Measurements from ENCODE around the gene SUGCT.

The SUGCT gene

GRCh38 chr7:40839881-40840280, 705.1 kb downstream of the SUGCT start:
- TF ChIP-seq, protein P1, sequence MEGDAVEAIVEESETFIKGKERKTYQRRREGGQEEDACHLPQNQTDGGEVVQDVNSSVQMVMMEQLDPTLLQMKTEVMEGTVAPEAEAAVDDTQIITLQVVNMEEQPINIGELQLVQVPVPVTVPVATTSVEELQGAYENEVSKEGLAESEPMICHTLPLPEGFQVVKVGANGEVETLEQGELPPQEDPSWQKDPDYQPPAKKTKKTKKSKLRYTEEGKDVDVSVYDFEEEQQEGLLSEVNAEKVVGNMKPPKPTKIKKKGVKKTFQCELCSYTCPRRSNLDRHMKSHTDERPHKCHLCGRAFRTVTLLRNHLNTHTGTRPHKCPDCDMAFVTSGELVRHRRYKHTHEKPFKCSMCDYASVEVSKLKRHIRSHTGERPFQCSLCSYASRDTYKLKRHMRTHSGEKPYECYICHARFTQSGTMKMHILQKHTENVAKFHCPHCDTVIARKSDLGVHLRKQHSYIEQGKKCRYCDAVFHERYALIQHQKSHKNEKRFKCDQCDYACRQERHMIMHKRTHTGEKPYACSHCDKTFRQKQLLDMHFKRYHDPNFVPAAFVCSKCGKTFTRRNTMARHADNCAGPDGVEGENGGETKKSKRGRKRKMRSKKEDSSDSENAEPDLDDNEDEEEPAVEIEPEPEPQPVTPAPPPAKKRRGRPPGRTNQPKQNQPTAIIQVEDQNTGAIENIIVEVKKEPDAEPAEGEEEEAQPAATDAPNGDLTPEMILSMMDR (IDR thresholded peaks at IDR 0.05): no peak
- H3K27ac ChIP-seq: no peak overlapping the region
- H3K4me3 ChIP-seq: no peak overlapping the region
- no peak for DNase-seq (ENCODE audit: low spot score)

- DNase-seq (ENCODE audit: low spot score): no peak
- no peak overlapping the region for H3K27ac ChIP-seq
- no peak overlapping the region for H3K4me3 ChIP-seq
- TF ChIP-seq, protein P1 (IDR thresholded peaks at IDR 0.05): no peak
These were observed 706.2 kb downstream of the SUGCT start for GRCh38 chr7:40840990-40841389.

DNA sequence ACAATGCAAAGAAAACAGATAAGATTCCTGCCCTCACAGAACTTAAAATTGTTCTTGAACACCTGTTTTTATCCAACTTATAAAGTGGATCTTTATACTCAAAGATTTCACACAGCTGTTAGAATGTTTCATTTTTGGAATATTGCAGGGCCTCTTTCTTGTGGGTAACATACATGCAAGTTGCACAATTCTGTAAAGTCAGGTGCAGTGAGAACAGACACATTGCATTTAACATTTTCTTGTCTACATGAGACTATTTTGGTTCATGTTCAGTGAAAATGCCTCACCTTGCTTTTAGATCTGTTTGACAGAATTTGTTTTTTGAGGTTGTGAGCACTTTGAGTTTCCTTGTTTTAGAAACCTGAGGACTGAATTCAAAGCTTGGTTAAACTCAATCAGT, 707.8 kb downstream of the SUGCT start:
- H3K27ac ChIP-seq: no peak overlapping the region
- no peak for DNase-seq (ENCODE audit: low spot score)
- TF ChIP-seq, protein P1 (IDR thresholded peaks at IDR 0.05): no peak
- no peak overlapping the region for H3K4me3 ChIP-seq

DNA sequence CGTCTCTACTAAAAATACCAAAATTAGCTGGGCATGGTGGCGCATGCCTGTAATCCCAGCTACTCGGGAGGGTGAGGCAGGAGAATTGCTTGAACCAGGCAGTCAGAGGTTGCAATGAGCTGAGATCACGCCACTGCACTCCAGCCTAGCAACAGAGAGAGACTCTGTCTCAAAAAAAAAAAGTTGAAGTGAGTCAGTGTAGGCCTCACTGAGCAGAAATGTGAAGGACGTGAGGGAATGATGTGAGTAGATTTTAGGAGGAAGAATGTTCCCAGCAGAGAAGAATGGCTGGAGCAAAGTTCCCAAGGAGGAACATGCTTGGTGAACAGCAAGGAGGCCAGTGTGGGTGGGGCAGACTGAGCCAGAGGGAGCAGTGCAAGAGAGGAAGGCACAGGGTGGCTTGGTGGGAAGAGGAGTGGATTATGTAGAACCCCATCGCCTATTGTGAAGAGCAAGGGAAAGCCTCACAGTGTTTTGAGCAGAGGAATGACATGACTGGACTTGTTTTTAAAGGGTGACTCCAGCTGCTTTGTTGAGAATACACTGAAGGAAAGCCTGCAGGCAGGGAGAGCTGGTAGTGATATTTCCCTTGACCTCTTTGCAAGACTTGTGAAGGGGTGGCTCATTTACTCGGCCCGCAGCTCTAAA, 708.7 kb downstream of the SUGCT start:
- Histone ChIP-seq H3K27ac (peak overlapping the region in 1 of 2 donors; percentile 69), H3K4me3 (no peak overlapping the region)
- TF ChIP-seq, protein P1 (IDR thresholded peaks at IDR 0.05): no peak
- DNase-seq (ENCODE audit: low spot score): no peak

- TF ChIP-seq, protein P1 (IDR thresholded peaks at IDR 0.05): no peak
- Histone ChIP-seq H3K4me3 (no peak overlapping the region), H3K27ac (no peak overlapping the region)
- DNase-seq (ENCODE audit: low spot score): no peak
These were observed 711.1 kb downstream of the SUGCT start for GRCh38 chr7:40845943-40846342.

DNA sequence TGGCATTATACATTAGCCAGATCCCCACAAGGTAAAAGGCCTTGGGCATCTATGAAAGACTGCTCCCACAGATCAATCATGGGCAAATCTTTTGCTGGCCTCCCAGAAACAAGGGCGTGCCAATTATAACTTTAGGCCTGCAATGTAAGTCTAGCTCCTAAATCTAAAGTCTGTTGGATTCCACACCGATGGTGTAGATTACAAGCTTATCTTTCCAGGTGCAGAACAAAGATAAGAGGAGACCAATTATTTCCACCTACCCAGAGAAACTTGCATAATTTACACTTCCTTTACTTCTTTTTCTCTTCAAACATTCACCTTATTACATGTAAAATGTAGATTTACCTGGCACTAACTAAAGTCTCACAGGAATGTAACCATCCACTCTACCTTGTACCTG, 713.1 kb downstream of the SUGCT start:
- H3K4me3 ChIP-seq: no peak overlapping the region
- TF ChIP-seq, protein P1 (IDR thresholded peaks at IDR 0.05): no peak
- peak overlapping the region in 1 of 2 donors; percentile 36 for H3K27ac ChIP-seq
- DNase-seq (ENCODE audit: low spot score): no peak

DNA sequence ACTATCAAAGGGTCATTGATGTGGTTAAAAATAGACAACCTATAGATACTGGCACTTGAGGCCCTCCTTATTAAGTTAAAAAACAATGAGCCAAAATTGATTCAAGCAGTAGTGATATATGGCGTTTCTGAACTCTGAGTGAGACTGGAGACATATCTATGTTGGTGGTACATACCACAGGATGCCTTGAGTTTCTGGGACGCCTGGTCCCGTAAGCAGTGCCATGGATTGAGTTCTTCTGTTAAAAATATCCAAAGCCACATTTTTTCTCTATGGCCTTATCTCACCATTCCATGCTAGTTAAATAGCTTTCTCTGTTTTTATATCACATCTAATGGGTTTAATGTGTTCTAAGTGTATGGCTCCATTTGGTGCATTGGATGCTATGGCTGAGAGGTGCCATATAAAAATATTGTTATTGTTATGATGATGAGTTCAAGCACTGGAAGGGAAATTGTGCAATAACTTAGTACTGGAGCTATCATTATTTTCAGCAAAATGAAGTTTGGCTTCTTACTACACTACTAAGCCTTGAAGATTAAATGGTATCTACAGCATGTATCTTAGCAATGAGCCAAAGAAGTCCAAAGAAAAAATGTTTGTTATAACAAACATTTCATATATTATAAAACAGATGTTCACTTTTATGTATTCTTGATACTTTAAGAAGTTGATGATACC, 713.9 kb downstream of the SUGCT start:
- TF ChIP-seq, protein P1 (IDR thresholded peaks at IDR 0.05): no peak
- DNase-seq (ENCODE audit: low spot score): no peak
- Histone ChIP-seq H3K27ac (peak overlapping the region in 1 of 2 donors; percentile 36), H3K4me3 (no peak overlapping the region)

Data from coronary artery (tissue), 2 donors.